Right ventricle myocardium inferior (tissue), 1 donor: ENCODE results near the gene GGCT. TPM values are rescaled to one million over a fixed set of nuclear protein-coding genes. Genes with fewer than 3 reads are reported as not detected.
"Not testable (repeated sequence)": the region's sequence is repeated elsewhere in the genome, so short reads cannot be mapped to it uniquely, and the experiment has no call there.

Source experiments
- ATAC-seq: fragments of 200-7000 bp; cut with Tn5 transposase; one replicate; pipeline ENCODE4 v1.9.1; 2020; ENCODE audit warnings: mild to moderate bottlenecking, moderate library complexity
- DNase-seq: peaks from one replicate; pipeline ENCODE4 v3.0.0; 2021; ENCODE audit errors: missing footprints
- intact Hi-C: fragments of 100-400 bp; cut with DNase I; formaldehyde crosslinking; loops from one replicate; pipeline ENCODE4 v1.11.0; 2022
- long read RNA-seq: library from polyadenylated mRNA; unstranded; transcript quantifications from one replicate; pipeline ENCODE4 v2.0.0, GENCODE V29; 2021
- total RNA-seq: library from RNA; stranded (reverse); fragmentation: NEBNext Ultra II Directional; extraction: Animal tissue kit (Norgen Biotek cat#: 25700); gene quantifications from one replicate; pipeline ENCODE4 v1.2.1, GENCODE V29; 2021
- donor health status: DM: no; HTN: yes; CAD: no; lungs with severe emphysema.

The GGCT gene
- total RNA-seq = 18.9 TPM
- long read RNA-seq, partial matches to known transcripts = 0 of 2 reads
- long read RNA-seq, other reads (novel, unspliced or antisense) = 0 of 2 reads

- ATAC-seq = peak; percentile 100
- intact Hi-C loops = no loop called here
- peak; percentile 100 for DNase-seq
These were observed at the start of gene GGCT for GRCh38 chr7:30504301-30505173. Gene GGCT (minus strand): TSS chr7:30504829. CDS start chr7:30504709, 120 bp downstream.

- no peak for ATAC-seq
- intact Hi-C loops = no loop called here
- DNase-seq = no peak
These were observed 48.9 kb upstream of the GGCT start for GRCh38 chr7:30553546-30553945.

DNA sequence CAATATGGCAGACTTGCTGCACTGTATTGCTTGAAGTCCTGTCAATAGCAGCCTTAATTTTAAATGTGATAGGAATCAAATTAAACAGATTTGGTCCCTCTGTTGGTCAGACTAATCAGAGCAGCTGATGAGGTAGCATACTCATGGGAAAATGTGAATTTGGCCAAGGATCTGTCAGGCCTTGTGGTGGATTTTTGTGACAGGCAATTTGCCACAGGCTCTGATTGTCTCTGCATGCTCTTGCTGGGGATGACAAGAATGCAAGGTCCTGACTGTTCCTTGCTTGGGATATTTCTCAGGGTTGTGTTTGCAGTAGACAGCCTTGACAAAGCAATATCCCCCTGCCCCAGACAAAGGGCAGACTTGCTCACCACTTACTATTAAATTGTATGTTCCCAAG lies 48.5 kb upstream of the GGCT start:
- intact Hi-C loops = no loop called here
- DNase-seq (no peak), ATAC-seq (no peak)

DNA sequence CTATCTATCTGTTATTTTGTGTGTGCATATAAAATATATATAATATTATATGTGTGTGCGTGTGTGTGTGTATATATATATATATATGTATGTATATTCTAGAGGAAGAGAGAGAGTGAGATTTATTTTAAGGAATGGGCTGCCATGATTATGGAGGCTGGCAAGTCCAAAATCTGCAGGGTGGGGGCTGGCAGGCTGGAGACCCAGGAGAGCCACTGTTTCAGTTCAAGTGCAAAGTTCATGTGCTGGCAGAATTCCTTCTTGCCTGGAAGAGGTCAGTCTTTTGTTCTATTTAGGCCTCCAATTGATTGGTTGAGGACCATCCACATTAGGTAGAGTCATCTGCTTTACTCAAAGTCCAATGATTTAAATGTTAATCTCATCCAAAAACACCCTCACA lies 47.7 kb upstream of the GGCT start:
- no peak for DNase-seq
- intact Hi-C loops = no loop called here

DNA sequence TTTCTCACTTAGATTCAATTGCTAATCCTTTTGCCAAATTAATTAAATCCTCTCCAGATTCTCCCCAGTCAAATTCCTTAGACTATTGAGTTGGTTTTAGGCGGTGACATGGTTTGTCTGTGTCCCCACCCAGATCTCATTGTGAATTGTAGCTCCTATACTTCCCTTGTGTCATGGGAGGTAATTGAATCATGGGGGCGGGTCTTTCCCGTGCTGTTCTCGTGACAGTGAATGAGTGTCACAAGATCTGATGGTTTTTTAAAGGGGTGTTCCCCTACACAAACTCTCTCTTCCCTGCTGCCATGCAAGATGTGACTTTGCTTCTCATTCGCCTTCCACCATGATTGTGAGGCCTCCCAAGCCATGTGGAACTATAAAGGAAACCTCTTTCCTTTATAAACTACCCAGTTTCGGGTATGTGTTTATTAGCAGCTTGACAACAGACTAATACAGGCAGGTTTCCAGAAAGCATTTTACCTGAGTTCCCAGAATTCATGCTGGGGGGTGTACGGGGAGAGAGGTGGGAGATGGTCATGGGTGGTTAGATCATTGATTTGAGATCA lies 45.4 kb upstream of the GGCT start:
- ATAC-seq (no peak), DNase-seq (no peak)
- intact Hi-C loops = loop anchor here (2.0 kb wide), 1 partner anchor 15 kb away; no protein-coding TSS in a partner anchor

More for the DNA sequence above, 47.7 kb upstream of the GGCT start:
- no peak for ATAC-seq

- ATAC-seq (peak; percentile 79), DNase-seq (no peak)
- intact Hi-C loops = loop anchor here (2.0 kb wide), 1 partner anchor 16 kb away; no protein-coding TSS in a partner anchor
These were observed 44.2 kb upstream of the GGCT start for GRCh38 chr7:30548845-30549244.

GRCh38 chr7:30546596-30546995 lies 42.0 kb upstream of the GGCT start:
- DNase-seq (no peak), ATAC-seq (no peak)
- intact Hi-C loops = no loop called here

DNA sequence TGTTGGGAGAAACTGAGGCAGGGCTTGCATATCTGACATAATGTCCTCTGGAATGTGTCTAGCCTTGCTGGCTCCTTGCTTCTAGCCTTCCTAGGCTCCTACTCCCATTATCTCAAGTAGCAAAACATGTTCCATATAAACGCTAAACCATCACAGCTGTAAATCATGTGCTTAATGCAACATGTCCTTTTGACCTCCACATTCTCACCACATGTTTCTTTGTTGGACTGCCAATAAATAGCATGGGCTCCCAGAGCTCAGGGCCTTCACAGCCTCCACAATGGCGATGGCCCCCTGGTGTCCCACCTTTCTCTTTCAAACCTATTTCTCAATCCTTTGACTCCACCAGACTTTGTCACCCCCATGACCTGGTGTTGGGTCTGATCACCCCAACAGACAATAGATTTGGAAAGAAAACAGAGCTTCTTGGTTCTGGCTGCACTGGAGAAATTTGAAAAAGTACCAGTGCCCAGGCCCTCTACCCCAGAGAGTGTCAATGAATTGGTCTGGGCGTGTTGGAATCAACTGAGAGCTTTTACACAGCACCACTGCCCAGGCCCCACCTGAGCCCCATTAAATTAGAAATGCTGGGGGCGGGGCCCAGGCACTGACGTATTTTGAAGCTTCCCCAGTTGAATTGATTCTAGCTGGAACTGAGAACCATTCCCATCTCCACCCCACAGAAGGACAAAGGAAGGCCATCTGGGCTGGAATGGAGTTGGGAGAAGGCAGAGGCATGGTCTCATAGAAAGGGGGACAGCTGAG lies 41.3 kb upstream of the GGCT start:
- intact Hi-C loops = no loop called here
- no peak for DNase-seq
- ATAC-seq = no peak

- intact Hi-C loops = no loop called here
- no peak for ATAC-seq
These were observed 39.3 kb upstream of the GGCT start for GRCh38 chr7:30543813-30544525.

GRCh38 chr7:30543115-30543514 lies 38.5 kb upstream of the GGCT start:
- not testable (repeated sequence) for ATAC-seq

More at GRCh38 chr7:30543813-30544525, 39.3 kb upstream of the GGCT start:
- DNase-seq = no peak

GRCh38 chr7:30533886-30534285 lies 29.3 kb upstream of the GGCT start:
- intact Hi-C loops = no loop called here
- ATAC-seq (peak; percentile 62), DNase-seq (no peak)

More at GRCh38 chr7:30543115-30543514, 38.5 kb upstream of the GGCT start:
- intact Hi-C loops, DNase-seq: not testable (repeated sequence)

- DNase-seq (no peak), ATAC-seq (no peak)
- intact Hi-C loops = no loop called here
These were observed 26.7 kb upstream of the GGCT start for GRCh38 chr7:30531286-30531685.

- ATAC-seq = no peak
- intact Hi-C loops = no loop called here
- DNase-seq = no peak
These were observed 25.7 kb upstream of the GGCT start for GRCh38 chr7:30530373-30530772.

DNA sequence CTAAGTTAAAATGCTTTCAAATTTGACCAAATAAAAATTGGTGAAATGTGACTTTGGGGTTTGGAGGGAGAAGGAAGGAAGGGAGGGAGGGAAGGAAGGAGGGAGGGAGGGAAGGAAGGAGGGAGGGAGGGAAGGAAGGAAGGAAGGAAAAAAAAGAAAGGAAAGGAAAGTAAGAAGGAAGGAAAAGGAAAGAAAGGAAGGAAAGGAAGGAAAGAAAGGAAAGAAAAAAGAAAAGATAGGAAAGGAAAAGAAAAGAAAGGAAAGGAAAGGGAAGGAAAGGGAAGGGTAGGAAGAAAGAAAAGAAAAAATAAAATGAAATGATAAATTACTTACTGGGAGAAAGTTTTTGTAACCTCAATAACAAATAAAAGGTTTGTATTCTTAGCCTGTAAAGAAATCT lies 24.1 kb upstream of the GGCT start:
- intact Hi-C loops = no loop called here
- DNase-seq (no peak), ATAC-seq (no peak)

GRCh38 chr7:30527297-30527696 lies 22.7 kb upstream of the GGCT start:
- ATAC-seq, DNase-seq, intact Hi-C loops: not testable (repeated sequence)

- ATAC-seq (no peak), DNase-seq (no peak)
- intact Hi-C loops = no loop called here
These were observed 21.5 kb upstream of the GGCT start for GRCh38 chr7:30526163-30526562.

GRCh38 chr7:30525429-30525828 lies 20.8 kb upstream of the GGCT start:
- no peak for ATAC-seq
- intact Hi-C loops = no loop called here
- DNase-seq = no peak

- DNase-seq (no peak), ATAC-seq (no peak)
- intact Hi-C loops = no loop called here
These were observed 19.9 kb upstream of the GGCT start for GRCh38 chr7:30524545-30524944.

- intact Hi-C loops = no loop called here
- ATAC-seq (no peak), DNase-seq (no peak)
These were observed 18.8 kb upstream of the GGCT start for GRCh38 chr7:30523466-30523865.
